Measurements from ENCODE around the gene GGT1. TPM values are rescaled to one million over a fixed set of nuclear protein-coding genes. Genes with fewer than 3 reads are reported as not detected.
"Not testable (repeated sequence)": the region's sequence is repeated elsewhere in the genome, so short reads cannot be mapped to it uniquely, and the experiment has no call there.

Gene GGT1
- total and polyA plus RNA-seq, 2 donors = 4.1 to 7.4 TPM

- 60% methylated on average over 9 of the region's 11 CpGs for WGBS
- not testable (repeated sequence) for H3K4me1 ChIP-seq (ENCODE audit: insufficient read depth); H3K4me3 ChIP-seq (ENCODE audit: low read depth, low read length); H3K36me3 ChIP-seq (ENCODE audit: insufficient read depth); H3K27ac ChIP-seq (ENCODE audit: low read depth); DNase-seq (ENCODE audit: extremely low spot score)
These were observed 26.1 kb downstream of the GGT1 start for GRCh38 chr22:24629069-24629468.

- not testable (repeated sequence) for H3K4me3 ChIP-seq (ENCODE audit: low read depth, low read length); H3K4me1 ChIP-seq (ENCODE audit: insufficient read depth); H3K36me3 ChIP-seq (ENCODE audit: insufficient read depth); H3K27ac ChIP-seq (ENCODE audit: low read depth); DNase-seq (ENCODE audit: extremely low spot score)
- WGBS = 50% methylated on average over 7 of the region's 7 CpGs
These were observed 27.9 kb downstream of the GGT1 start for GRCh38 chr22:24630812-24631427.

- not testable (repeated sequence) for H3K4me1 ChIP-seq (ENCODE audit: insufficient read depth); H3K36me3 ChIP-seq (ENCODE audit: insufficient read depth); DNase-seq (ENCODE audit: extremely low spot score); H3K4me3 ChIP-seq (ENCODE audit: low read depth, low read length); H3K27ac ChIP-seq (ENCODE audit: low read depth)
- 43% methylated on average over 15 of the region's 16 CpGs for WGBS
These were observed 28.6 kb downstream of the GGT1 start for GRCh38 chr22:24631430-24632122.

- not testable (repeated sequence) for H3K27ac ChIP-seq (ENCODE audit: low read depth); DNase-seq (ENCODE audit: extremely low spot score); H3K36me3 ChIP-seq (ENCODE audit: insufficient read depth); H3K4me1 ChIP-seq (ENCODE audit: insufficient read depth); H3K4me3 ChIP-seq (ENCODE audit: low read depth, low read length)
- 16% methylated on average over 12 of the region's 13 CpGs for WGBS
These were observed 29.6 kb downstream of the GGT1 start for GRCh38 chr22:24632642-24633041.

- WGBS = 51% methylated on average over 16 of the region's 16 CpGs
- not testable (repeated sequence) for DNase-seq (ENCODE audit: extremely low spot score); H3K4me3 ChIP-seq (ENCODE audit: low read depth, low read length); H3K27ac ChIP-seq (ENCODE audit: low read depth); H3K36me3 ChIP-seq (ENCODE audit: insufficient read depth); H3K4me1 ChIP-seq (ENCODE audit: insufficient read depth)
These were observed 30.4 kb downstream of the GGT1 start for GRCh38 chr22:24633231-24634023.

- H3K27ac ChIP-seq (ENCODE audit: low read depth); H3K4me3 ChIP-seq (ENCODE audit: low read depth, low read length); H3K4me1 ChIP-seq (ENCODE audit: insufficient read depth); DNase-seq (ENCODE audit: extremely low spot score); H3K36me3 ChIP-seq (ENCODE audit: insufficient read depth): not testable (repeated sequence)
- 43% methylated on average over 9 of the region's 10 CpGs for WGBS
These were observed 31.9 kb downstream of the GGT1 start for GRCh38 chr22:24634776-24635389.

- H3K27ac ChIP-seq (ENCODE audit: low read depth); DNase-seq (ENCODE audit: extremely low spot score); H3K4me3 ChIP-seq (ENCODE audit: low read depth, low read length); H3K36me3 ChIP-seq (ENCODE audit: insufficient read depth); H3K4me1 ChIP-seq (ENCODE audit: insufficient read depth): not testable (repeated sequence)
- WGBS = 87% methylated on average over 3 of the region's 3 CpGs
These were observed 33.5 kb downstream of the GGT1 start for GRCh38 chr22:24636513-24636912.

GRCh38 chr22:24642307-24642706 lies 39.3 kb downstream of the GGT1 start:
- not testable (repeated sequence) for H3K36me3 ChIP-seq (ENCODE audit: insufficient read depth)

GRCh38 chr22:24644409-24644808 lies 41.4 kb downstream of the GGT1 start:
- not testable (repeated sequence) for DNase-seq (ENCODE audit: extremely low spot score); H3K36me3 ChIP-seq (ENCODE audit: insufficient read depth); H3K4me3 ChIP-seq (ENCODE audit: low read depth, low read length); H3K27ac ChIP-seq (ENCODE audit: low read depth); H3K4me1 ChIP-seq (ENCODE audit: insufficient read depth)
- 92% methylated on average over 10 of the region's 11 CpGs for WGBS

More at GRCh38 chr22:24642307-24642706, 39.3 kb downstream of the GGT1 start:
- not testable (repeated sequence) for DNase-seq (ENCODE audit: extremely low spot score); H3K4me3 ChIP-seq (ENCODE audit: low read depth, low read length); H3K4me1 ChIP-seq (ENCODE audit: insufficient read depth); H3K27ac ChIP-seq (ENCODE audit: low read depth)
- 83% methylated on average over 1 of the region's 1 CpG for WGBS

GRCh38 chr22:24645408-24646399 lies 42.7 kb downstream of the GGT1 start:
- 82% methylated on average over 9 of the region's 21 CpGs for WGBS
- not testable (repeated sequence) for H3K4me3 ChIP-seq (ENCODE audit: low read depth, low read length); H3K4me1 ChIP-seq (ENCODE audit: insufficient read depth); DNase-seq (ENCODE audit: extremely low spot score); H3K36me3 ChIP-seq (ENCODE audit: insufficient read depth); H3K27ac ChIP-seq (ENCODE audit: low read depth)

- not testable (repeated sequence) for H3K4me3 ChIP-seq (ENCODE audit: low read depth, low read length); DNase-seq (ENCODE audit: extremely low spot score); H3K36me3 ChIP-seq (ENCODE audit: insufficient read depth); H3K4me1 ChIP-seq (ENCODE audit: insufficient read depth); H3K27ac ChIP-seq (ENCODE audit: low read depth)
- 87% methylated on average over 17 of the region's 19 CpGs for WGBS
These were observed 43.8 kb downstream of the GGT1 start for GRCh38 chr22:24646756-24647155.

- not testable (repeated sequence) for DNase-seq (ENCODE audit: extremely low spot score)
- WGBS = 78% methylated on average over 1 of the region's 4 CpGs
These were observed 46.4 kb downstream of the GGT1 start for GRCh38 chr22:24649371-24649770.

GRCh38 chr22:24650884-24651283 lies 47.9 kb downstream of the GGT1 start:
- not testable (repeated sequence) for DNase-seq (ENCODE audit: extremely low spot score); H3K4me1 ChIP-seq (ENCODE audit: insufficient read depth); H3K36me3 ChIP-seq (ENCODE audit: insufficient read depth); H3K27ac ChIP-seq (ENCODE audit: low read depth); H3K4me3 ChIP-seq (ENCODE audit: low read depth, low read length)
- WGBS = no CpG with 5 or more reads among the region's 10 CpGs

More at GRCh38 chr22:24649371-24649770, 46.4 kb downstream of the GGT1 start:
- not testable (repeated sequence) for H3K4me1 ChIP-seq (ENCODE audit: insufficient read depth); H3K4me3 ChIP-seq (ENCODE audit: low read depth, low read length); H3K27ac ChIP-seq (ENCODE audit: low read depth); H3K36me3 ChIP-seq (ENCODE audit: insufficient read depth)

Data from urinary bladder (tissue), 4 donors.